Pancreas (tissue), 10 donors: ENCODE measurements around the gene GOLGA5. TPM values are rescaled to one million over a fixed set of nuclear protein-coding genes. Genes with fewer than 3 reads are reported as not detected.

Experiments
- ATAC-seq, 4 donors: fragments of 200-7000 bp; cut with Tn5 transposase; one replicate each; pipeline versions ENCODE4 v1.8.0 to v1.9.1; 2020; ENCODE audit warnings: mild to moderate bottlenecking in 4 of 4, moderate library complexity in 4 of 4
- DNase-seq, 6 donors: peaks; one replicate each; pipeline ENCODE4 v3.0.0-alpha.2; 2020
- FAIRE-seq: peaks from 2 replicates; lab custom pipeline; 2012; peaks lifted over from hg19 to GRCh38; lab: Jason Lieb, UNC
- H3K27ac ChIP-seq, 4 donors: fragments of 200-600 bp; sonication (generic); 1 replicate in 3 of 4; 2 replicates in 1 of 4; pipeline versions ENCODE4 v1.5.0 to v1.8.0; 2020
- H3K27me3 ChIP-seq, 4 donors: fragments of 200-600 bp; one replicate each; pipeline ENCODE4 v1.8.0; 2021
- H3K36me3 ChIP-seq, 3 donors: fragments of 200-600 bp; sonication (generic) in 1 of 3; one replicate each; pipeline versions ENCODE4 v1.5.0 to v1.8.0; 2020 to 2021
- H3K4me1 ChIP-seq, 3 donors: fragments of 200-600 bp; one replicate each; pipeline ENCODE4 v1.8.0; 2021
- H3K4me3 ChIP-seq, 4 donors: fragments of 200-600 bp; sonication (generic) in 2 of 4; one replicate each; pipeline versions ENCODE4 v1.5.0 to v1.8.0; 2020 to 2021
- H3K9me3 ChIP-seq, 4 donors: fragments of 200-600 bp; one replicate each; pipeline ENCODE4 v1.8.0; 2021
- CTCF ChIP-seq, 4 donors: fragments of 200-600 bp; sonication (generic) in 3 of 4; IDR thresholded peaks; one replicate each; pipeline versions ENCODE4 v1.5.0 to v1.8.0; 2021; ENCODE audit warnings: antibody characterized with exemption in 4 of 4
- WGBS, 2 donors: extraction: QIAGEN DNeasy Blood & Tissue Kit; methylation state at CpG; one replicate each; pipeline ENCODE4 v1.1.7; 2013; 5-methylcytosine and 5-hydroxymethylcytosine counted together
- intact Hi-C, 3 donors: fragments of 100-400 bp; cut with DNase I; formaldehyde crosslinking; loops; one replicate each; pipeline versions ENCODE4 v1.11.1 to v1.14.2; 2022
- polyA plus RNA-seq, 2 donors: library from polyadenylated mRNA; stranded (reverse); fragments of 200-250 nt; gene quantifications; one replicate each; pipeline ENCODE4 v1.2.3, GENCODE V29; 2013
- total RNA-seq, 6 donors: library from RNA; stranded (reverse); fragmentation: NEBNext Ultra II Directional in 4 of 6; extraction: Animal tissue kit (Norgen Biotek cat#: 25700) in 4 of 6; gene quantifications; one replicate each; pipeline versions ENCODE4 v1.2.1 to v1.2.4, GENCODE V29; 2021 to 2023
- donor health status: healthy with polysubstance abuse.
- donor health status: DM: no; HTN: no; CAD: no; lungs with moderate emphysema.
- donor health status: DM: no; HTN: no; CAD: no.
- donor health status: control.
- donor health status: control.
- donor health status: Bipolar disorder and iron deficiency.
- donor health status: DM: yes; HTN: yes; CAD: no.
- donor health status: DM: no; HTN: no; CAD: no.
- donor health status: DM: no; HTN: no; CAD: no.
- donor health status: DM: yes; HTN: yes; CAD: no.

The GOLGA5 gene
- total and polyA plus RNA-seq, 8 donors = 12.8 to 22.6 (median 18.6) TPM

- TF ChIP-seq CTCF (IDR thresholded peaks at IDR 0.05) = no peak
- Histone ChIP-seq H3K4me3 (no peak overlapping the region), H3K9me3 (no peaks in the 10 kb centered on the region), H3K36me3 (no peaks in the 10 kb centered on the region), H3K4me1 (peaks cover 0 to 3% (median 0%) of the 10 kb centered on the region in 3 donors), H3K27ac (no peak overlapping the region), H3K27me3 (no peaks in the 10 kb centered on the region)
- no peak for FAIRE-seq
- peak in 3 of 4 donors; percentile 19 to 53 (median 42) for ATAC-seq
- 60 to 66% methylated on average over 5 of the region's 5 CpGs for WGBS, 2 donors
- intact Hi-C loops = no loop called here
- peak in 4 of 6 donors; percentile 49 to 70 (median 52) for DNase-seq
These were observed 43.1 kb upstream of the GOLGA5 start for GRCh38 chr14:92750994-92751400.

GRCh38 chr14:92751819-92752218, 42.3 kb upstream of the GOLGA5 start:
- 67 to 70% methylated on average over 4 of the region's 4 CpGs for WGBS, 2 donors
- Histone ChIP-seq H3K4me3 (no peak overlapping the region), H3K4me1 (peaks cover 0 to 3% (median 0%) of the 10 kb centered on the region in 3 donors), H3K27ac (no peak overlapping the region), H3K9me3 (no peaks in the 10 kb centered on the region), H3K27me3 (no peaks in the 10 kb centered on the region), H3K36me3 (no peaks in the 10 kb centered on the region)
- no peak for FAIRE-seq
- no peak for DNase-seq
- intact Hi-C loops = no loop called here
- no peak for ATAC-seq
- no peak for TF ChIP-seq CTCF (IDR thresholded peaks at IDR 0.05)

- ATAC-seq = no peak
- FAIRE-seq = no peak
- no peak overlapping the region for H3K4me3 ChIP-seq
- TF ChIP-seq CTCF (IDR thresholded peaks at IDR 0.05) = no peak
- no peaks in the 10 kb centered on the region for H3K36me3 ChIP-seq
- H3K27ac ChIP-seq = no peak overlapping the region
- intact Hi-C loops = no loop called here
- no peaks in the 10 kb centered on the region for H3K9me3 ChIP-seq
- peaks cover 0 to 3% (median 0%) of the 10 kb centered on the region in 3 donors for H3K4me1 ChIP-seq
- no peaks in the 10 kb centered on the region for H3K27me3 ChIP-seq
- WGBS, 2 donors = 73 to 88% methylated on average over 5 of the region's 5 CpGs
- no peak for DNase-seq
These were observed 40.9 kb upstream of the GOLGA5 start for GRCh38 chr14:92753250-92753649.

- FAIRE-seq = no peak
- H3K4me1 ChIP-seq = no peaks in the 10 kb centered on the region
- no peaks in the 10 kb centered on the region for H3K36me3 ChIP-seq
- peak in 3 of 4 donors; percentile 39 to 69 (median 46) for ATAC-seq
- H3K9me3 ChIP-seq = no peaks in the 10 kb centered on the region
- intact Hi-C loops = no loop called here
- 64 to 66% methylated on average over 1 of the region's 1 CpG for WGBS, 2 donors
- no peak for TF ChIP-seq CTCF (IDR thresholded peaks at IDR 0.05)
- peak in 1 of 6 donors; percentile 21 for DNase-seq
- no peaks in the 10 kb centered on the region for H3K27me3 ChIP-seq
- H3K4me3 ChIP-seq = no peak overlapping the region
- peak overlapping the region in 2 of 4 donors; percentile 3 to 38 for H3K27ac ChIP-seq
These were observed 39.1 kb upstream of the GOLGA5 start for GRCh38 chr14:92754966-92755365.

GRCh38 chr14:92755495-92755894, 38.6 kb upstream of the GOLGA5 start:
- WGBS, 2 donors = 81 to 85% methylated on average over 3 of the region's 3 CpGs
- peak in 1 of 4 donors; percentile 54 for ATAC-seq
- H3K27ac ChIP-seq = peak overlapping the region in 2 of 4 donors; percentile 3 to 38

More at GRCh38 chr14:92755495-92755894, 38.6 kb upstream of the GOLGA5 start:
- H3K4me1 ChIP-seq = no peaks in the 10 kb centered on the region
- intact Hi-C loops = no loop called here
- H3K9me3 ChIP-seq = no peaks in the 10 kb centered on the region
- H3K4me3 ChIP-seq = no peak overlapping the region
- no peaks in the 10 kb centered on the region for H3K27me3 ChIP-seq
- FAIRE-seq = no peak
- no peak for TF ChIP-seq CTCF (IDR thresholded peaks at IDR 0.05)
- no peaks in the 10 kb centered on the region for H3K36me3 ChIP-seq
- no peak for DNase-seq
